Activated CD8-positive, alpha-beta memory T cell treated with anti-CD3 and anti-CD28 coated beads, Interleukin-2, amount 50 U/mL, for 4 hours (primary cell): ENCODE measurements around the gene ORAI2.

Source experiments
- DNase-seq: peaks from one replicate; pipeline ENCODE4 v3.0.0-alpha.2; 2020

ORAI2 gene

GRCh38 chr7:102415685-102416225, 17.6 kb upstream of the ORAI2 start:
- peak; percentile 51 for DNase-seq

GRCh38 chr7:102416406-102416805, 17.0 kb upstream of the ORAI2 start:
- no peak for DNase-seq

DNA sequence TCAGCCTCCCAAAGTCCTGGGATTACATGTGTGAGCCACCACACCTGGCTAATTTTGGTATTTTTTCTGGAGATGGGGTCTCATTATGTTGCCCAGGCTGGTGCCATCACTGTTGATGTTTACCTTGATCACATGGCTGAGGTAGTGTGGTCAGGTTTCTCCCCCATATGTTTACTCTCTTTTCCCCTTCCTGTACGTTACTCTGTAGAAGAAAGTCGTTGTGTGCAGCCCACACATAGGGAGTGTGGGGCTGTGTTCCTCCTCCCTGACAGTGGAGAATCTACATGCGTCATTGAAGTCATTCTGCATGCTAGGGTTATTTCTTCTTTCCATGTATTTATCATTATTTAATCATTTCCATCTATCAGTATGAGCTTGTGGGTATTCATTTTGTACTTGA, 16.3 kb upstream of the ORAI2 start:
- DNase-seq = no peak

GRCh38 chr7:102418592-102418991, 14.8 kb upstream of the ORAI2 start:
- no peak for DNase-seq

DNA sequence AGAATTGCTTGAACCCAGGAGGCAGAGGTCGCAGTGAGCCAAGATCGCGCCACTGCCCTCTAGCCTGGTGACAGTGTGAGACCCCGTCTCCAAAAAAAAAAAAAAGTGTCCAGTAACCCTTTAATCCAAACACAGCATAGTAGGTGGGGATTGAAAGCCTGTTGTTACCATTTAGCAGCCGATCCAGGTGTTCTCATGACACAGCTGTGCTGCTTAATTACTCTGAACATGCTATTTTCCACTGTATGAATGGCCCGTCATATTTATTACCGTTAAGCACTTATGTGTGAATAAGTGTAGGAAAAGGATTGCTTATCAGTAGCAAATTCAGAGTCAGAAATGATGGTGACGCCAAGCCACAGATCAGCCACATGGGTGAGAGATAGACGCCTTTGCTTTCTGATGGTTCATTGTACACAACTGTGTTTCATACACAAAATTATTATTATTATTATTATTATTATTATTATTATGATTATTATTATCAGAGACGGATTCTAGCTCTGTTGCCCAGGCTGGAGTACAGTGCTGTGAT, 11.6 kb upstream of the ORAI2 start:
- no peak for DNase-seq

- DNase-seq = no peak
These were observed 9.2 kb upstream of the ORAI2 start for GRCh38 chr7:102424129-102424551.

DNA sequence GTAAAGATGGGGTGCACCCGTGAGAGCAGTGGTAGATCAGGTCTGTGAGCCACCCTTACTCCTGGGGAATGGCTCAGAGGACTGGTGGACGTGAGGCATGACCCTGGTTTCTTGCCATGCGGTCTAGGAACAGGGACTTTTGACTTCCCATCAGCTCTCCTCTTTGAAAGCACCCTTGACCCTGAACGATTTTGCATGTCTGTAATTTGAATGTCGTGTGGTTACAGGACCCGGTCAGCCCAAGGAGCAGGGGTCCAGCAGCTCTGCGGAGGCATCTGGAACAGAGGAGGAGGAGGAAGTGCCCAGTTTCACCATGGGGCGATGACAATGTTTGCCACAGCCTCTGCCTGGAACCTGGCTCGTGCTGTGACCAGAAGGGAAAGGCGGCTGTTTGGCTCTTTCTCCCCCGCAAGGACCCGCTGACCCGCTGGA, 8.6 kb upstream of the ORAI2 start:
- DNase-seq = no peak

- DNase-seq = peak; percentile 82
These were observed 7.6 kb upstream of the ORAI2 start for GRCh38 chr7:102425639-102426267.

- DNase-seq = peak; percentile 72
These were observed 6.9 kb upstream of the ORAI2 start for GRCh38 chr7:102426268-102427018.

- no peak for DNase-seq
These were observed 6.4 kb upstream of the ORAI2 start for GRCh38 chr7:102427019-102427405.

GRCh38 chr7:102429141-102429899, 4.1 kb upstream of the ORAI2 start:
- no peak for DNase-seq

DNA sequence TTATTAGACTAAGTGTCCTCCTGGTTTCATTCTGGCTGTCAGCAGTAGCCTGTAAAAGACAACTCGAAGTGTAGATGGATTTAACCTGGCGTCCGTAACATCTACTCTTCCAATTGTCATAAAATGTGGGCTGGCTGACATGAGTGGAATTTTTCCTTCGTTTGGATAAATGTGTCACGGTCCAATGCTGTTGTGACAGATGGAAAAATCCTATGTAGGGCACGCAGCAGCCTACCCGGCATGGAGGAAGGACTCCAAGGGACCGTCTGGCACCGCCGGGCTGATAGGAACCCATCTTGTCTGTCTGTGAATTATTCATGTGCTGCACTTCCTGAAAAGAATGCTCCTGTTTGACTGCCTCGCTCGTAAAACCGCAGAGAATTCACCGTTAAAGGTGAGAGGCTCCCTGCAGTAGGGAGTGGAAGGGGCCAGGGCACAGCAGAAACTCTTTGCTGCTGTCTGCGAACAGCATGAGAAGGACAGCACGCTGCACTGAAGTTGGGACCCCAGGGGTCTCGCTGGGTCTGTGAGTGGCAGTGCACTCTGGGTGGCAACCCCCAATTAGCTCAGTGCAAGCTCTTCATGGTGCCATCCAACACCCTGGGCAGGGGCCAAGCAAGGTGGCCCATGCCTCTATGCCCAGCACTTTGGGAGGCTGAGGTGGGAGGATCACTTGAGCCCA, 1.6 kb upstream of the ORAI2 start:
- peak; percentile 60 for DNase-seq

DNA sequence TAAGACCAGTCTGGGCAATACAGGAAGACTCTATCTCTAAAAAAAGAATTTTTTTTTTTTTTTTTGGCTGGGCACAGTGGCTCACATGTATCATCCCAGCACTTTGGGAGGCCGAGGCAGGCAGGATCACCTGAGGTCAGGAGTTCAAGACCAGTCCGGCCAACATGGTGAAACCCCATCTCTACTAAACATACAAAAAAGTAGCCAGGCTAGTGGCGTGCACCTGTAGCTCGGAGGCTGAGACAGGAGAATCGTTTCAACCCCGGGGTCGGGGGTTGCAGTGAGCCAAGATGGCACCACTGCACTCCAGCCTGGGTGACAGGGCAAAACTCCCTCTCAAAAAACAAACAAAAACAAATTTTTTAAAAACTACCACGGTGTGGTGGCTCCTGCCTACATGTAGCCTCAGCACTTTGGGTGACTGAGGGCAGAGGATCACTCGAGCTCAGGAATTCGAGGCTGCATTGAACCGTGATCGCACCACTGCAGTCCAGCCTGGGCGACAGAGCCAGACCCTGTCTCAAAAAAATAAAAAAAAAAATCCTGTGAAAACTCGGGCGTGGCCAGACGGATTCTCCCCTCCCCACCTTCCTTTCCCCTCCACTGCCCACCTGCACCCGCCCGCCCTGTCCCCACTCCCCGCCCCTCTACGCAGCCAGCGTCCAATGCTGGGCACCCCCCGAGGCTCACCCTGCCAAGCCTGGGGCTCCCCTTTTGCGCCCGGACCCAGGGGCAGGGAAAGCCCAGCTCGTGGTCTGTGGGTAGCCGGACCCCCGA, 745 bp upstream of the ORAI2 start:
- DNase-seq = no peak

GRCh38 chr7:102434039-102434486, 688 bp downstream of the ORAI2 start:
- DNase-seq = peak; percentile 27

- DNase-seq = no peak
These were observed 2.7 kb downstream of the ORAI2 start for GRCh38 chr7:102436118-102436517.

- DNase-seq = no peak
These were observed 6.8 kb downstream of the ORAI2 start for GRCh38 chr7:102439963-102440795.

DNA sequence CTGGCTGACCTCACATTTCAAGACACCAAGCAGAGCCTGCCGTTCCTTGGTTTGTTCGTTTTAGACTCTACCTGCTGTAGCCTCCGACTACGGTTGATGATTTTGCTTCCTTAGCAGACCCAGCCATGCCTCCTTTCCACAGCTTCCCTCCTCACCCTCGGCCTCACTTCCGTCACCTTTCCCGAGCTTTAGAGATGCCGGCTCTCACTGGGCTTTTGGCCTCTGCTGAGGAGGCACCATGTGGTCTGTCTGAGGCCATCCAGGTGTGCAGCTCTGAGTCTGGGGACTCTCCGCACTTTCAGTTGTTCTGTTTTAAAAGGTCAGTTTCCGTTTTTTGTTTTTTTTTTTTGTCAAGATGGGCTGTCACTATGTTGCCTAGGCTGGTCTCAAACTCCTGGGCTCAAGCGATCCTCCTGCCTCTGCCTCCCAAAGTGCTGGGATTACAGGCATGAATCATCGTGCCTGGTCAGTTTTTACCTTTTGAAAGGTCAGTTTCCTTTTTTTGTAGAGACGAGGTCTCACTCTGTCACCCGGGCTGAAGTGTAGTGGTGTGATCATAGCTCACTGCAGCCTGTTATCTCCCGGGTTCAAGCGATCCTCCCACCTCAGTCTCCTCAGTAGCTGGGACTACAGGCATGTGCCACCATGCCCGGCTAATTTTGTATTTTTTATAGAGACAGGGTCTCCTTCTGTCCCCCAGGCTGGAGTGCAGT, 11.7 kb downstream of the ORAI2 start:
- DNase-seq = no peak

DNA sequence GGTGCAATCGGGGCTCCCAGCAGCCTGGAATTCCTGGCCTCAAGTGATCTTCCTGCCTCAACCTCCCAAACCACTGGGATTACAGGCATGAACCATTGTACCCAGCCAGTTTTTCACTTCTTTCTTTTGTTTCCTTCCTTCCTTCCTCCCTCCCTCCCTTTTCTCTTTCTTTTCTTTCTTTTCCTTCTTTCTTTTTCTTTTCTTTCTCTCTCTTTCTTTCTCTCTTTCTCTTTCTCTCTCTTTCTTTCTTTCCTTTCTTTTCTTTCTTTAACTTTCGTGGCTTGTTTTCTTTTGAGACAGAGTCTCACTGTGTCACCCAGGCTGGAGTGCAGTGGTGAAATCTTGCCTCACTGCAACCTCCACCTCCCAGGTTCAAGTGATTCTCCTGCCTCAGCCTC, 12.3 kb downstream of the ORAI2 start:
- DNase-seq = no peak

GRCh38 chr7:102446387-102447156, 13.2 kb downstream of the ORAI2 start:
- DNase-seq = no peak
